Coronary artery (tissue), 2 donors: ENCODE results near the gene SYNCRIP.
"Not testable (repeated sequence)": the region's sequence is repeated elsewhere in the genome, so short reads cannot be mapped to it uniquely, and the experiment has no call there.

ENCODE experiments used
- DNase-seq: peaks from one replicate; pipeline ENCODE4 v3.0.0-alpha.2; 2017; ENCODE audit warnings: low spot score
- H3K27ac ChIP-seq, 2 donors: fragments of 200-600 bp; sonication (generic); one replicate each; pipeline ENCODE4 v1.5.1; 2016 to 2019
- H3K4me3 ChIP-seq: fragments of 200-600 bp; sonication (generic); 2 replicates; pipeline ENCODE4 v1.5.1; 2016; ENCODE audit warnings: mild to moderate bottlenecking, moderate library complexity
- TF ChIP-seq, protein P1 (sequence below): fragments of 200-600 bp; sonication (generic); IDR thresholded peaks from one replicate; pipeline ENCODE4 v1.5.1; 2019; ENCODE audit warnings: antibody characterized with exemption

The SYNCRIP gene

DNA sequence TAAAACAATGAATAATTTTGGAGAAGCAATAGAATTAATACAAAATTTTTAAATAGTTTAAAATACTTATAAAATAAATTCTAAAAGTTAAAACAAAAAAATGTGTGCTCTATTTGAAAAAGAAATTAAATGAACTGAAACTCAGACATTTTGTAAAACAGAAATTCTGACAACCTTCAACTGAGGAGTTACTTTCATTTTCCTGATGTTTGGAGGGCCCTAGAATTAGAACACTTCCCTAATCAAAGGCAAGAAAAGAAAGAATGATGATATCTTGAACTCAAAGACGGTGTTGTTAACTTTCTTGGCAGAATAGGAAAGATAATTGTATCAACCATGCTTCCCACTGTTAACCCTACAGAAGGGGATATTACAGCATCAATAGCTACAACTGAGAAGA, 77.0 kb downstream of the SYNCRIP start:
- no peak overlapping the region for H3K27ac ChIP-seq
- DNase-seq, result no peak
- TF ChIP-seq, protein P1, sequence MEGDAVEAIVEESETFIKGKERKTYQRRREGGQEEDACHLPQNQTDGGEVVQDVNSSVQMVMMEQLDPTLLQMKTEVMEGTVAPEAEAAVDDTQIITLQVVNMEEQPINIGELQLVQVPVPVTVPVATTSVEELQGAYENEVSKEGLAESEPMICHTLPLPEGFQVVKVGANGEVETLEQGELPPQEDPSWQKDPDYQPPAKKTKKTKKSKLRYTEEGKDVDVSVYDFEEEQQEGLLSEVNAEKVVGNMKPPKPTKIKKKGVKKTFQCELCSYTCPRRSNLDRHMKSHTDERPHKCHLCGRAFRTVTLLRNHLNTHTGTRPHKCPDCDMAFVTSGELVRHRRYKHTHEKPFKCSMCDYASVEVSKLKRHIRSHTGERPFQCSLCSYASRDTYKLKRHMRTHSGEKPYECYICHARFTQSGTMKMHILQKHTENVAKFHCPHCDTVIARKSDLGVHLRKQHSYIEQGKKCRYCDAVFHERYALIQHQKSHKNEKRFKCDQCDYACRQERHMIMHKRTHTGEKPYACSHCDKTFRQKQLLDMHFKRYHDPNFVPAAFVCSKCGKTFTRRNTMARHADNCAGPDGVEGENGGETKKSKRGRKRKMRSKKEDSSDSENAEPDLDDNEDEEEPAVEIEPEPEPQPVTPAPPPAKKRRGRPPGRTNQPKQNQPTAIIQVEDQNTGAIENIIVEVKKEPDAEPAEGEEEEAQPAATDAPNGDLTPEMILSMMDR, result no peak
- H3K4me3 ChIP-seq, result no peak overlapping the region

DNA sequence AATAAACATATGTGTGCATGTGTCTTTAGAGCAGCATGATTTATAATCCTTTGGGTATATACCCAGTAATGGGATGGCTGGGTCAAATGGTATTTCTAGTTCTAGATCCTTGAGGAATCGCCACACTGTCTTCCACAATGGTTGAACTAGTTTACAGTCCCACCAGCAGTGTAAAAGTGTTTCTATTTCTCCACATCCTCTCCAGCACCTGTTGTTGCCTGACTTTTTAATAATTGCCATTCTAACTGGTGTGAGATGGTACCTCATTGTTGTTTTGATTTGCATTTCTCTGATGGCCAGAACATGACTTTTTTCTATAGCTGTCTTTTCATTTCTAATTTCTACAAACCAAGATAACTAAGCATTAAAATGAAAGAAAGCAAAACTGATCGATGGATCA, 78.5 kb downstream of the SYNCRIP start:
- H3K27ac ChIP-seq, H3K4me3 ChIP-seq, DNase-seq: not testable (repeated sequence)
